Bronchial epithelial cell (primary cell): ENCODE data around the gene MPZL1. TPM values are rescaled to one million over a fixed set of nuclear protein-coding genes. Genes with fewer than 3 reads are reported as not detected.
"Not testable (repeated sequence)": the region's sequence is repeated elsewhere in the genome, so short reads cannot be mapped to it uniquely, and the experiment has no call there.

ENCODE experiments used
- DNase-seq: peaks from one replicate; pipeline ENCODE4 v3.0.0-alpha.2; 2010; ENCODE audit warnings: low read depth
- FAIRE-seq: peaks from 2 replicates; lab custom pipeline; 2011; peaks lifted over from hg19 to GRCh38; lab: Jason Lieb, UNC
- H3K27me3 ChIP-seq: 2 replicates; pipeline ENCODE4 v1.5.1; 2011; ENCODE audit warnings: low read length; ENCODE audit not compliant: control insufficient read depth, insufficient read depth
- H3K36me3 ChIP-seq: 2 replicates; pipeline ENCODE4 v1.5.1; 2011; ENCODE audit warnings: low read length; ENCODE audit not compliant: control insufficient read depth, insufficient read depth
- H3K4me3 ChIP-seq: 2 replicates; pipeline ENCODE4 v1.5.1; 2011; ENCODE audit warnings: mild to moderate bottlenecking, low read depth, low read length, control low read depth
- total RNA-seq: library from RNA; depleted of rRNA; stranded (reverse); fragments of >200 nt; gene quantifications from 2 replicates; pipeline ENCODE4 v1.2.1, GENCODE V29; 2014
- TF ChIP-seq, protein P1 (sequence below): IDR thresholded peaks from 2 replicates; pipeline ENCODE4 v1.5.1; 2011; ENCODE audit warnings: mild to moderate bottlenecking, moderate library complexity, low read length, control low read depth, inconsistent platforms; ENCODE audit not compliant: insufficient read depth, severe bottlenecking

MPZL1 gene
- total RNA-seq, 1 donor from 2014 or later = 95.6 TPM

DNA sequence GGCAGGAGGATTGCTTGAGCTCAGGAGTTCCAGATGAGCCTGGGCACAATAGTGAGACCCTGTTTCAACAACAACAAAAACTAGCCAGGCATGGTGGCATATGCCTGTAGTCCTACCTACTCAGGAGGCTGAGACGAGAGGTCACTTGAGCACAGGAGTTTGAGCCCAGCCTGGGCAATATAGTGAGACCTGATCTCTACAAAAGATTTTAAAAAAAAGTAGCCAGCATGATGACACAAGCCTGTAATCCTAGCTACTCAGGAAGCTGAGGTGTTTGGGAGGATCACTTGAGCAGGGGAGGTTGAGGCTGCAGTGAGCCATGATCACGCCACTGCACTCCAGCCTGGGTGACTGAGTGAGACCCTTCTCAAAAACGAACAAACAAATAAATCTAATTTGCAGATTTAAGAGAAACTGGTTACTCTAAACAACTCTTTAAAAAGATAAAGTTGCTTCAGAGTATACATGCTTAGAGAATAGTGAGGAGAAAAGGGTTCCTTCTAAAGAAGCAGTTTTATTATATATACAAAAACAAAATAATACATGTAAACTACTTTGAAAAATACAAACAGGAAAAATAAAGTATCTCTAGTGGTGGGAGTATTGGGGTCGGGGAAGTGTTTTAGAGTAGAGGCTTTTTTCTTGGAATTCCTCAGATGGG is 103.8 kb downstream of the MPZL1 start:
- DNase-seq (no peak), FAIRE-seq (no peak)
- H3K36me3 ChIP-seq = no peaks in the 10 kb centered on the region
- TF ChIP-seq, protein P1, sequence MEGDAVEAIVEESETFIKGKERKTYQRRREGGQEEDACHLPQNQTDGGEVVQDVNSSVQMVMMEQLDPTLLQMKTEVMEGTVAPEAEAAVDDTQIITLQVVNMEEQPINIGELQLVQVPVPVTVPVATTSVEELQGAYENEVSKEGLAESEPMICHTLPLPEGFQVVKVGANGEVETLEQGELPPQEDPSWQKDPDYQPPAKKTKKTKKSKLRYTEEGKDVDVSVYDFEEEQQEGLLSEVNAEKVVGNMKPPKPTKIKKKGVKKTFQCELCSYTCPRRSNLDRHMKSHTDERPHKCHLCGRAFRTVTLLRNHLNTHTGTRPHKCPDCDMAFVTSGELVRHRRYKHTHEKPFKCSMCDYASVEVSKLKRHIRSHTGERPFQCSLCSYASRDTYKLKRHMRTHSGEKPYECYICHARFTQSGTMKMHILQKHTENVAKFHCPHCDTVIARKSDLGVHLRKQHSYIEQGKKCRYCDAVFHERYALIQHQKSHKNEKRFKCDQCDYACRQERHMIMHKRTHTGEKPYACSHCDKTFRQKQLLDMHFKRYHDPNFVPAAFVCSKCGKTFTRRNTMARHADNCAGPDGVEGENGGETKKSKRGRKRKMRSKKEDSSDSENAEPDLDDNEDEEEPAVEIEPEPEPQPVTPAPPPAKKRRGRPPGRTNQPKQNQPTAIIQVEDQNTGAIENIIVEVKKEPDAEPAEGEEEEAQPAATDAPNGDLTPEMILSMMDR = no peak
- H3K27me3 ChIP-seq = no peaks in the 10 kb centered on the region
- H3K4me3 ChIP-seq = no peak overlapping the region

DNA sequence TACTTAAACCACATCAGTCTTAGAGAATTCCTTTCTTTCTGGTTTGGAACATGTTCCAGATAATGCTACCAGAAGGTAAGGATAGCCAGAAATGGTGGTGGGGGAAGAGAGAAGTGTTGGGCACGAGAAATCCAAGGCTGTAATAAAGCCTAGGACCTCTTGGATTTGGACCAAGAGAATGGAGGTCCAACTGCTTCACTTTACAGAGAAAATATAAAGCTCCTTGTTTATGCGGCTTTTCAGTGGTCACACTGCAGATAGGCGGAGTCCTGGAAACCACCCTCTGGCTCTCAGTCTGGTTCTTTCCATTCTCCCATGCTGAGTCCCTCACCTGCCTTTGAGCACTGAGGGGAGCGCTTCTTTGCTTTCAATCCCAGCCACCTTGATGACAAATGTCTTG is 104.3 kb downstream of the MPZL1 start:
- Histone ChIP-seq H3K4me3 (no peak overlapping the region), H3K27me3 (no peaks in the 10 kb centered on the region), H3K36me3 (no peaks in the 10 kb centered on the region)
- FAIRE-seq = no peak
- TF ChIP-seq, protein P1 = no peak
- no peak for DNase-seq

DNA sequence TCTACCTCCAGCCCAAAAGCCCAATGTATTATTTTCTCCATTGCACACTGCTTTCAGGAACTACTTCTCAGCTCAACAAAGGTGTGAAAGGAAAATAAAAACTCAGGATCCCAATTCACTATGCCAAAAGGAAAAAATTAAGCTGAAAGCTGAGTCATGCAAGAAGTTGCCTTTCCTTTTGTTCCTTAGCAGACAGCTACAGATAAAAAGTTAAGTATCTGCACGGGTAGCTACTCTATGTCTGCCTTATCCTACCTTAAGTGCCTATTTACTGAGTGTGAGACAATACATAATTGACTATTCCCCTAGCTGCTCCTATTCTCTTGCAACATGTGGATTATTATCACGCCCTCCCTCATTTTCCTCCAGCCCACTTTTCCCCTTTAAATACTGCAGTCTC is 108.1 kb downstream of the MPZL1 start:
- H3K4me3 ChIP-seq = no peak overlapping the region
- DNase-seq = no peak
- no peaks in the 10 kb centered on the region for H3K27me3 ChIP-seq
- no peak for FAIRE-seq
- TF ChIP-seq, protein P1 = no peak
- no peaks in the 10 kb centered on the region for H3K36me3 ChIP-seq

DNA sequence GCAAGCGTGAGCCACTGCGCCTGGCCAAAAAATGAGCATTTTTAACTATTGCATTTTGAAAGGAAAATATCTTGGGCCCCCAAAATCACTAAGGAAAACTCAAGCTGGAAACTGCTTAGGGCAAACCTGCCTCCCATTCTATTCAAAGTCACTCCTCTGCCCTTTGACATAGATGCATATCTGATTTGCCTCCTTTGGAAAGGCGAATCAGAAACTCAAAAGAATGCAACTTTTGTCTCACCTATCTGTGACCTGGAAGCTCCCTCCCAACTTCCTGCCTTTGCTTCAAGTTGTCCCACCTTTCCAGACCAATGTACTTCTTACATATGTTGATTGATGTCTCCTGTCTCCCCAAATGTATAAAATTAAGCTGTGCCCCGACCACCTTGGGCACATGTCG is 108.9 kb downstream of the MPZL1 start:
- not testable (repeated sequence) for FAIRE-seq, H3K36me3 ChIP-seq, DNase-seq, H3K27me3 ChIP-seq, H3K4me3 ChIP-seq

DNA sequence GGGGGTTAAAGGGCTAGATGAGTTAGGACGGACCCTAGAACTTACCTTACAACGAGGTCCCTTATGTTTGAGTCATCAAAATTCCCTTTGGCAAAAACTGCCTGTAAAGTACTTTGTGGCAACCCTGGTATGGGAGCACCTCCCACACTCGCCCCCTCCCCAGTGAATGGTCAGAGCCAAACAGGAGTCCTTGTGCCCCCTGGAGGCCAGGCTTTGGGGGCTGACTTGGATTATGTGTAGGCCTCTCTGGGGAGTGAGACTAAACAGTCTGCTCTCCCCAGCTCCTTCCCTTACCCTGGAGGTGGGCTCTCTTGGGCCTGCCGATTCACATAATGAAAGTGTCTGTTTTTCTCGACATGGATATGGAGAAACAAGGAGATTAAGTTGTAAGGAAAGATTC is 110.9 kb downstream of the MPZL1 start:
- TF ChIP-seq, protein P1 = no peak
- H3K36me3 ChIP-seq = no peaks in the 10 kb centered on the region
- no peak for FAIRE-seq

DNA sequence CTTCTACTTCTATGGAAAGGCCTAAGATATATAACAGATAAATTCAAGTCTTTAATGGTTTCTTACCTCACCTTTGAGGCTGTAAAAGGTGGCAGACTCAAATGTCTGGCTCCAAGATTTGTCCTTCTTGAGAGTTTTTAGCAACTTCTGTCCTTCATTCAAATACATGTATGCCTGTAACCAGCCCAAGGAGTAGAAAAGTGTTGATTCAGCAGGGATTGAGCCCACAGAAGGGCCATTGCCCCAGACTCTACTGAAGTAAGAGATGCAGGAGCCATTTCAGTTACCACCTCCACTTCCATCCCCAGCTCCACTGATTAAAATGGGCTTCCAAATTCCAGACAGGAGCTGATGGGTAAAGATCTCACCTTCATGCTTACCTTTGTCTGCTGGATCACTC is 112.1 kb downstream of the MPZL1 start:
- no peak overlapping the region for H3K4me3 ChIP-seq
- TF ChIP-seq, protein P1 = no peak
- no peak for FAIRE-seq

More for the DNA sequence above, 110.9 kb downstream of the MPZL1 start:
- Histone ChIP-seq H3K27me3 (no peaks in the 10 kb centered on the region), H3K4me3 (no peak overlapping the region)
- no peak for DNase-seq

More for the DNA sequence above, 112.1 kb downstream of the MPZL1 start:
- no peak for DNase-seq
- Histone ChIP-seq H3K36me3 (no peaks in the 10 kb centered on the region), H3K27me3 (no peaks in the 10 kb centered on the region)
